HCT116 (cell line): ENCODE results near the gene RFPL1. TPM values are rescaled to one million over a fixed set of nuclear protein-coding genes. Genes with fewer than 3 reads are reported as not detected.

ENCODE experiments used
- ATAC-seq: fragments of 200-7000 bp; cut with Tn5 transposase; 2 replicates; pipeline ENCODE4 v1.9.1; 2020; ENCODE audit warnings: mild to moderate bottlenecking, moderate library complexity
- BruUV-seq: library from RNA; stranded (reverse); fragments of 400-500 nt; replicated peaks from 2 replicates; lab custom pipeline; 2021; lab: Mats Ljungman, UMichigan
- CTCF ChIA-PET: fragments of 300-600 bp; sonication (Branson Sonifier 250); formaldehyde crosslinking; loops from one replicate; lab custom pipeline; 2021; ENCODE audit warnings: antibody characterized with exemption; lab: Charles Lee
- POLR2A ChIA-PET: fragments of 300-600, 350-600 bp; sonication (Branson Sonifier 250); formaldehyde crosslinking; loops from one replicate; lab custom pipeline; 2021; ENCODE audit warnings: antibody characterized with exemption; lab: Charles Lee
- RAD21 ChIA-PET, 2 experiments: fragments of 300-600 bp; sonication (Branson Sonifier 250); formaldehyde crosslinking; loops; one replicate each; lab custom pipeline; 2023; ENCODE audit warnings: low total read pairs in 2 of 2; ENCODE audit not compliant: uncharacterized antibody in 2 of 2, unreplicated experiment in 2 of 2, low non-redundant PET in 1 of 2; lab: Charles Lee
- DNase-seq: peaks from one replicate; pipeline ENCODE4 v3.0.0-alpha.2; 2010; ENCODE audit warnings: low read depth, low spot score
- H2AFZ ChIP-seq: fragments of 200-600 bp; shearing (Covaris generic), sonication (generic); 2 replicates; pipeline ENCODE4 v1.6.1; 2017; ENCODE audit warnings: low read depth, mixed run types, mixed read lengths, antibody characterized with exemption, low read length; ENCODE audit not compliant: poor library complexity, severe bottlenecking
- H3K27ac ChIP-seq: 2 replicates; pipeline ENCODE4 v1.5.1; 2012; ENCODE audit warnings: low read depth, low read length
- H3K27me3 ChIP-seq: fragments of 200-600 bp; sonication (generic); 2 replicates; pipeline ENCODE4 v1.6.1; 2016; ENCODE audit warnings: mixed run types, low read length, mixed read lengths; ENCODE audit not compliant: insufficient read depth
- H3K36me3 ChIP-seq, 2 experiments: fragments of 200-500 bp in 1 of 2; fragments of 200-600 bp in 1 of 2; sonication (Bioruptor generic) in 1 of 2; sonication (generic) in 1 of 2; 2 replicates each; pipeline versions ENCODE4 v1.5.1 to v1.6.1; 2014 to 2016; ENCODE audit warnings: low read length in 2 of 2, inconsistent platforms in 1 of 2, mixed read lengths in 1 of 2, mixed run types in 1 of 2; ENCODE audit not compliant: insufficient read depth in 2 of 2, control insufficient read depth in 1 of 2
- H3K4me1 ChIP-seq, 2 experiments: fragments of 200-600 bp in 1 of 2; sonication (generic) in 1 of 2; 2 replicates each; pipeline versions ENCODE4 v1.5.1 to v1.6.1; 2012 to 2017; ENCODE audit warnings: low read length in 2 of 2, inconsistent platforms in 1 of 2, mild to moderate bottlenecking in 1 of 2, mixed read lengths in 1 of 2, mixed run types in 1 of 2, moderate library complexity in 1 of 2; ENCODE audit not compliant: insufficient read depth in 2 of 2, control insufficient read depth in 1 of 2
- H3K4me2 ChIP-seq: fragments of 200-600 bp; sonication (generic); 2 replicates; pipeline ENCODE4 v1.6.1; 2017; ENCODE audit warnings: mixed run types, low read length, mixed read lengths
- H3K4me3 ChIP-seq, 2 experiments: fragments of 200-600 bp in 1 of 2; sonication (generic) in 1 of 2; replicated peaks in 1 of 2; 2 replicates each; pipeline ENCODE4 v1.5.1; 2011 to 2016; ENCODE audit warnings: low read length in 2 of 2, control low read depth in 1 of 2, low read depth in 1 of 2, mild to moderate bottlenecking in 1 of 2, mixed read lengths in 1 of 2, mixed run types in 1 of 2
- H3K79me2 ChIP-seq: fragments of 200-600 bp; sonication (generic); 2 replicates; pipeline ENCODE4 v1.6.1; 2017; ENCODE audit warnings: mild to moderate bottlenecking, mixed run types, low read length, moderate library complexity, mixed read lengths; ENCODE audit not compliant: insufficient read depth
- H3K9ac ChIP-seq: fragments of 200-600 bp; sonication (generic); 2 replicates; pipeline ENCODE4 v1.6.1; 2016; ENCODE audit warnings: low read length, mixed read lengths
- H3K9me2 ChIP-seq: fragments of 200-600 bp; sonication (generic), shearing (Covaris generic); 2 replicates; pipeline ENCODE4 v1.6.1; 2017; ENCODE audit warnings: mixed run types, mild to moderate bottlenecking, moderate library complexity; ENCODE audit not compliant: insufficient read depth
- H3K9me3 ChIP-seq, 2 experiments: fragments of 200-500 bp in 1 of 2; fragments of 200-600 bp in 1 of 2; sonication (Bioruptor generic) in 1 of 2; sonication (generic) in 1 of 2; 2 replicates each; pipeline ENCODE4 v1.6.1; 2014 to 2017; ENCODE audit warnings: low read length in 2 of 2, mixed read lengths in 2 of 2, inconsistent platforms in 1 of 2, low read depth in 1 of 2, mild to moderate bottlenecking in 1 of 2, mixed run types in 1 of 2, moderate library complexity in 1 of 2; ENCODE audit not compliant: control insufficient read depth in 1 of 2, insufficient read depth in 1 of 2
- H4K20me1 ChIP-seq: fragments of 200-600 bp; sonication (generic), shearing (Covaris generic); 2 replicates; pipeline ENCODE4 v1.6.1; 2017; ENCODE audit warnings: mixed run types, mild to moderate bottlenecking, moderate library complexity; ENCODE audit not compliant: insufficient read depth
- CBX3 ChIP-seq: IDR thresholded peaks from 2 replicates; pipeline ENCODE4 v1.6.1; 2012; ENCODE audit warnings: low read depth
- EGR1 ChIP-seq: IDR thresholded peaks from 2 replicates; pipeline ENCODE4 v1.6.1; 2012; ENCODE audit warnings: low read depth
- RAD21 ChIP-seq: IDR thresholded peaks from 2 replicates; pipeline ENCODE4 v1.6.1; 2012; ENCODE audit warnings: low read depth, mild to moderate bottlenecking
- SP1 ChIP-seq: IDR thresholded peaks from 2 replicates; pipeline ENCODE4 v1.6.1; 2012; ENCODE audit warnings: low read depth
- TCF7L2 ChIP-seq: IDR thresholded peaks from 2 replicates; pipeline ENCODE4 v1.7.0; 2011; ENCODE audit warnings: borderline replicate concordance, inconsistent platforms; ENCODE audit not compliant: insufficient read depth, insufficient read length; ENCODE audit errors: extremely low read depth
- ZFX ChIP-seq: fragments of 450-650 bp; IDR thresholded peaks from 2 replicates; pipeline ENCODE4 v1.6.1; 2017
- intact Hi-C: fragments of 100-400 bp; cut with micrococcal nuclease; formaldehyde crosslinking; loops from 2 replicates; pipeline ENCODE4 v1.10.0; 2022
- total RNA-seq: library from RNA; stranded (reverse); gene quantifications from one replicate; pipeline ENCODE4 v1.2.1, GENCODE V29; 2021; ENCODE audit not compliant: unreplicated experiment
- TF ChIP-seq, protein P1 (sequence below): IDR thresholded peaks from 2 replicates; pipeline ENCODE4 v1.6.1; 2012
- TF ChIP-seq, protein P2 (sequence below), 3 experiments: fragments of 200-600 bp in 1 of 3; sonication (generic) in 1 of 3; IDR thresholded peaks in 2 of 3; conservative IDR thresholded peaks in 1 of 3; 2 replicates each; pipeline ENCODE4 v1.5.1; 2012 to 2017; ENCODE audit warnings: low read depth in 2 of 3, low read length in 2 of 3, antibody characterized with exemption in 1 of 3, borderline replicate concordance in 1 of 3, control low read depth in 1 of 3, mild to moderate bottlenecking in 1 of 3, mixed read lengths in 1 of 3, mixed run types in 1 of 3, moderate library complexity in 1 of 3; ENCODE audit not compliant: insufficient read depth in 1 of 3
- TF ChIP-seq, protein P3 (sequence below): IDR thresholded peaks from 2 replicates; pipeline ENCODE4 v1.6.1; 2012

The RFPL1 gene
- total RNA-seq, 1 experiment from 2014 or later: not detected

DNA sequence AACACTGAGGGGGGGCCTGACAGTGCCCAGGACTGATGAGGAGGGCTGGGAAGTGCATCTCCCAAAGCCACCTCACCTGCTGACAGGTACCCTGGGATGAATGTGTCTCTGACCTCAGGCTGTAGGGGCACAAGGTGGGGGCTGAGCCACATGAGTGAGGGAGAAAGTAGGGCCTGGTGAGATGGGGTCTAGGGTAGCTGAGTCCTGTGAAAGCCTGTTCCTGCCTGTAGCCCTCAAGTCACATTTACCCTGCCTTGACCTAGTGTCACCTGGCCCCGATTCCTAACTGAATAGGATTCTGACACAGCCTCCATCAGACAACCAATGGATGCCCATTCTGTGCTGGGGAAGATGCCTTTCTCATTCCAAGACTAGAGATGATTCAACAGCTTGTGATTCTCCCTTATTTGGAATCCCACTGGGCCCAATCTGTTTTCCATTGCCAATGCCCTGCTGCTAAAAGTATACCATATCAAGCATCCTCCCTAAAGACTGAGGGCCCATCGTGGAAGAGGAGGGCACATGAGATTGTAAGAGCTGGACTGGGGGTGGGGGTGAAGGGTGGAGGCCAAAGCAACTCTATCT is 11.1 kb upstream of the RFPL1 start:
- DNase-seq (no peak), ATAC-seq (no peak)
- CTCF ChIA-PET: no interaction called here
- Histone ChIP-seq H4K20me1 (no peaks in the 10 kb centered on the region), H3K4me1 (no peaks in the 10 kb centered on the region), H3K9me2 (no peaks in the 10 kb centered on the region), H3K27me3 (0 out of 2 replicates have a peak, but pooled peaks cover 4% of the 10 kb centered on the region), H3K4me2 (no peak overlapping the region), H3K9ac (no peak overlapping the region), H3K9me3 (no peaks in the 10 kb centered on the region), H3K79me2 (no peaks in the 10 kb centered on the region), H2AFZ (no peak overlapping the region), H3K27ac (no peak overlapping the region), H3K4me3 (no peak overlapping the region), H3K36me3 (no peaks in the 10 kb centered on the region)
- RAD21 ChIA-PET: no interaction called here
- no TSS peak for BruUV-seq
- intact Hi-C loops: no loop called here
- no peak for TF ChIP-seq EGR1
- no peak for TF ChIP-seq SP1
- no peak for TF ChIP-seq TCF7L2
- no peak for TF ChIP-seq CBX3
- TF ChIP-seq, protein P1, sequence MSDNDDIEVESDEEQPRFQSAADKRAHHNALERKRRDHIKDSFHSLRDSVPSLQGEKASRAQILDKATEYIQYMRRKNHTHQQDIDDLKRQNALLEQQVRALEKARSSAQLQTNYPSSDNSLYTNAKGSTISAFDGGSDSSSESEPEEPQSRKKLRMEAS: no peak
- TF ChIP-seq RAD21: no peak
- TF ChIP-seq ZFX: no peak
- TF ChIP-seq, protein P2, sequence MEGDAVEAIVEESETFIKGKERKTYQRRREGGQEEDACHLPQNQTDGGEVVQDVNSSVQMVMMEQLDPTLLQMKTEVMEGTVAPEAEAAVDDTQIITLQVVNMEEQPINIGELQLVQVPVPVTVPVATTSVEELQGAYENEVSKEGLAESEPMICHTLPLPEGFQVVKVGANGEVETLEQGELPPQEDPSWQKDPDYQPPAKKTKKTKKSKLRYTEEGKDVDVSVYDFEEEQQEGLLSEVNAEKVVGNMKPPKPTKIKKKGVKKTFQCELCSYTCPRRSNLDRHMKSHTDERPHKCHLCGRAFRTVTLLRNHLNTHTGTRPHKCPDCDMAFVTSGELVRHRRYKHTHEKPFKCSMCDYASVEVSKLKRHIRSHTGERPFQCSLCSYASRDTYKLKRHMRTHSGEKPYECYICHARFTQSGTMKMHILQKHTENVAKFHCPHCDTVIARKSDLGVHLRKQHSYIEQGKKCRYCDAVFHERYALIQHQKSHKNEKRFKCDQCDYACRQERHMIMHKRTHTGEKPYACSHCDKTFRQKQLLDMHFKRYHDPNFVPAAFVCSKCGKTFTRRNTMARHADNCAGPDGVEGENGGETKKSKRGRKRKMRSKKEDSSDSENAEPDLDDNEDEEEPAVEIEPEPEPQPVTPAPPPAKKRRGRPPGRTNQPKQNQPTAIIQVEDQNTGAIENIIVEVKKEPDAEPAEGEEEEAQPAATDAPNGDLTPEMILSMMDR (IDR thresholded peaks at IDR 0.05 in 2 of 3, conservative IDR thresholded peaks at IDR 0.05 in 1 of 3; ENCODE audit: borderline replicate concordance in 1 of 3, insufficient read depth in 1 of 3, low read depth in 2 of 3, low read length in 2 of 3): no peak
- TF ChIP-seq, protein P3, sequence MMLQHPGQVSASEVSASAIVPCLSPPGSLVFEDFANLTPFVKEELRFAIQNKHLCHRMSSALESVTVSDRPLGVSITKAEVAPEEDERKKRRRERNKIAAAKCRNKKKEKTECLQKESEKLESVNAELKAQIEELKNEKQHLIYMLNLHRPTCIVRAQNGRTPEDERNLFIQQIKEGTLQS: no peak
- POLR2A ChIA-PET: no interaction called here
